Bronchial epithelial cell (primary cell): ENCODE measurements around the gene SLC27A5. TPM values are rescaled to one million over a fixed set of nuclear protein-coding genes. Genes with fewer than 3 reads are reported as not detected.

Experiments used
- DNase-seq: peaks from one replicate; pipeline ENCODE4 v3.0.0-alpha.2; 2010; ENCODE audit warnings: low read depth
- FAIRE-seq: peaks from 2 replicates; lab custom pipeline; 2011; peaks lifted over from hg19 to GRCh38; lab: Jason Lieb, UNC
- H3K27me3 ChIP-seq: 2 replicates; pipeline ENCODE4 v1.5.1; 2011; ENCODE audit warnings: low read length; ENCODE audit not compliant: control insufficient read depth, insufficient read depth
- H3K36me3 ChIP-seq: 2 replicates; pipeline ENCODE4 v1.5.1; 2011; ENCODE audit warnings: low read length; ENCODE audit not compliant: control insufficient read depth, insufficient read depth
- H3K4me3 ChIP-seq: 2 replicates; pipeline ENCODE4 v1.5.1; 2011; ENCODE audit warnings: mild to moderate bottlenecking, low read depth, low read length, control low read depth
- CTCF ChIP-seq: IDR thresholded peaks from 2 replicates; pipeline ENCODE4 v1.5.1; 2011; ENCODE audit warnings: mild to moderate bottlenecking, moderate library complexity, low read length, control low read depth, inconsistent platforms; ENCODE audit not compliant: insufficient read depth, severe bottlenecking
- total RNA-seq: library from RNA; depleted of rRNA; stranded (reverse); fragments of >200 nt; gene quantifications from 2 replicates; pipeline ENCODE4 v1.2.1, GENCODE V29; 2014

SLC27A5 gene
- total RNA-seq, 1 donor from 2014 or later, result 11.1 TPM

- no peak for DNase-seq
- TF ChIP-seq CTCF, result no peak
- Histone ChIP-seq H3K27me3 (no peaks in the 10 kb centered on the region), H3K36me3 (no peaks in the 10 kb centered on the region), H3K4me3 (no peak overlapping the region)
- no peak for FAIRE-seq
These were observed 10.9 kb upstream of the SLC27A5 start for GRCh38 chr19:58522709-58523108.

GRCh38 chr19:58521651-58522050, 9.9 kb upstream of the SLC27A5 start:
- TF ChIP-seq CTCF, result no peak
- H3K36me3 ChIP-seq, result peaks cover 2% of the 10 kb centered on the region
- no peak for FAIRE-seq

GRCh38 chr19:58520257-58520599, 8.4 kb upstream of the SLC27A5 start:
- H3K36me3 ChIP-seq, result peaks cover 2% of the 10 kb centered on the region
- no peaks in the 10 kb centered on the region for H3K27me3 ChIP-seq
- peak overlapping the region; percentile 73 for H3K4me3 ChIP-seq
- DNase-seq, result no peak
- no peak for FAIRE-seq
- TF ChIP-seq CTCF, result no peak

More at GRCh38 chr19:58521651-58522050, 9.9 kb upstream of the SLC27A5 start:
- Histone ChIP-seq H3K4me3 (no peak overlapping the region), H3K27me3 (no peaks in the 10 kb centered on the region)
- DNase-seq, result no peak

GRCh38 chr19:58519355-58520256, 7.8 kb upstream of the SLC27A5 start, which contains the start of gene ZBTB45:
TSS of gene ZBTB45 (minus strand) at chr19:58519810. CDS start at chr19:58517673, 2,137 bp downstream.
- no peak for FAIRE-seq
- TF ChIP-seq CTCF, result peak; percentile 89
- Histone ChIP-seq H3K27me3 (no peaks in the 10 kb centered on the region), H3K36me3 (peaks cover 2% of the 10 kb centered on the region), H3K4me3 (peak within 1 kb of the TSS; percentile 73)
- DNase-seq, result peak; percentile 88

GRCh38 chr19:58519087-58519354, 7.2 kb upstream of the SLC27A5 start:
- Histone ChIP-seq H3K27me3 (no peaks in the 10 kb centered on the region), H3K36me3 (peaks cover 2% of the 10 kb centered on the region), H3K4me3 (peak overlapping the region; percentile 73)
- peak; percentile 81 for TF ChIP-seq CTCF
- DNase-seq, result peak; percentile 62
- FAIRE-seq, result no peak
